Fibroblast of skin of abdomen (primary cell): ENCODE measurements around the gene TRMT10B. TPM values are rescaled to one million over a fixed set of nuclear protein-coding genes. Genes with fewer than 3 reads are reported as not detected.

Experiments used
- DNase-seq: peaks from one replicate; pipeline ENCODE4 v3.0.0-alpha.2; 2013
- polyA plus RNA-seq, 2 experiments: library from polyadenylated mRNA; unstranded; fragments of 120-200 nt; gene quantifications; one replicate each; pipeline ENCODE4 v1.2.1, GENCODE V29; 2013; ENCODE audit not compliant: insufficient read length in 2 of 2

TRMT10B gene, protein sequence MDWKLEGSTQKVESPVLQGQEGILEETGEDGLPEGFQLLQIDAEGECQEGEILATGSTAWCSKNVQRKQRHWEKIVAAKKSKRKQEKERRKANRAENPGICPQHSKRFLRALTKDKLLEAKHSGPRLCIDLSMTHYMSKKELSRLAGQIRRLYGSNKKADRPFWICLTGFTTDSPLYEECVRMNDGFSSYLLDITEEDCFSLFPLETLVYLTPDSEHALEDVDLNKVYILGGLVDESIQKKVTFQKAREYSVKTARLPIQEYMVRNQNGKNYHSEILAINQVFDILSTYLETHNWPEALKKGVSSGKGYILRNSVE
- polyA plus RNA-seq (2013, experiment 1 of 2; ENCODE audit: insufficient read length) = 7.8 TPM
- polyA plus RNA-seq (2013, experiment 2 of 2; ENCODE audit: insufficient read length) = 7.3 TPM

DNA sequence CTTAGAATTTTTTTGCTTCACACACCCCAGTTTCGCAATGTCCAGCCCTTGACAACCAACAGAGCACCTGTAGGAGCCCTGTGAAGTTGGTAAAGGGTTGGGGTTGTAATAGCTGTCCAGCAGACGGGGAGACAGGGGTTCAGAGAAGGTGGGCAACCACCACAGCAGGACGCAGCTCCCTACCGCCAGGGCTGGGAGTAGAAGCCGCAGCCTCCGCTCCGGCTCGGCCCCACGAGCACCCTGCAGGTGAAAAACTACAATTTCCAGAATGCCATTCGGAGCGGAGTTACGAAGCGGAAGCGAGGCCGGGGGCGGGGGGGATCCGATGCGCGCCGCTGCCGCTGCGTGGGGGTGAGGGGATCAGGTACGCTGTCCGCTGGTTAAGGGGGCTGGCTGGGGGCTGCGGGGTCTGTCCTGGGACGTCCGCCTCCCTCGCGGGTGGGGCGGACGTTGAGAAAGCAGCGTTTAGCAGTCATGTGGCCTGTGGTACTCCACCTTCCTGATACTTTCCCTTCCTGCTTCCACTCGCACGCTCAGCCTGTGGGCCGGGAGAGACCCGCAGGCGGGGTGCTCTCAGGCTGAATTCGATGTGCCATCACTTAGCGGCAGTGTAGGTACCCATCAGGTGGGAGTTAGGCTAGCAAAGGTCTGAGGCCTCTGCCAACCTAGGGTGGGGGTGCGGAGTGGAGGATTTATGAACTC, at the start of gene TRMT10B:
Gene TRMT10B (plus strand): TSS at position 317 of the 702 bp plus-strand sequence. CDS start 8,127 bp downstream, outside the sequence.
- DNase-seq = peak; percentile 72

DNA sequence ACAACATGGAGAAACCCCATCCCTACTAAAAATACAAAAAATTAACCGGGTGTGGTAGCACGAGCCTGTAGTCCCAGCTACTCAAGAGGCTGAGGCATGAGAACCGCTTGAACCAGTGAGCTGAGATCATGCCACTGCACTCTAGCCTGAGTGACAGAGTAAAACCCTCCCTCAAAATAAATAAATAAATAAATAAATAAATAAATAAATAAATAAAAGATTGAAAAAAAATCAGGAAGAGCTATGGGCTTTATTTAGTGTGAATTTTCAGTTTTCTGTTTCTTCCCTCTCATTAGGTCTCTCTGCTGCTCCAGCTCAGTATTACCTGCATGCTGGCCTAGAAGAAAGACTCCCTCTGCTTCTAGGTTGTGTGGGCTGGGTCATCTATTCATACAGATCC, 47.8 kb upstream of the TRMT10B start:
- no peak for DNase-seq

DNA sequence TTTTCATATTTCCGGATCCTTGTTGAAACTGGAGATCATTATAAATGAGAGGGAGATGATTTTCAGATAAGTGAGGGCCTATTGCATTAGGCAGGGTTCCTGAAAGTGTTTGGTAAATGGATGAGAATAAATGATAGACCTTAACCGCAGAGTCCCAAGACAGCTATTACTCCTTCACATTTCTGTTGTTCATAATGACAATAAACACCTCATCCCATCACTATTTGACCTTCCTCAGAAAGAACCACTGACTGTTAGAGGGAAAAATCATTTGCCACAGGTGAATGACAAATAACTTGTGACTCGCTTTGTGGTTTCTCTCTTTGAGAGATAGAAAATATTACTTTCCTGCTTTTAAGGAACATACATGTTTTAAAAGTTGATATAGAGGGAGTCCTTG, 47.3 kb upstream of the TRMT10B start:
- DNase-seq = peak; percentile 54

DNA sequence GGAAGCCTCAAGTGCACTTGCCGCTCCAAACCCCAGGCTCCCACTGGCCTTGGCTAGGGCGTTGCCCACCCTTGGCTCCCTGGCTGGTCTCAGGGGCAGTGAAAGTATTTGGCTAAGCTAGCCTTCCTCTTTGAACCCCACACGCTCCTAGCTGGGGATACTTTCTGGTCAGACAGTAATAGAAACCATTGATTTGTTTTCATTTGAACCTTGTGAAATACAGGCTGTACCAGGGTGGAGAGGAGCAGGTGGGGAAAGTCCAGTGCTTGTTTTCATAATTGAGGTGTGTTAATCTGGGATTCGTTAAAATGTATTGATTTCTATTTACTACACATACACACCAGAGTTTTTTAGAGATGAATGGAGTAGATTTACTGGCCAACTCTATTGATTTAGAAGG, 45.9 kb upstream of the TRMT10B start:
- no peak for DNase-seq

DNA sequence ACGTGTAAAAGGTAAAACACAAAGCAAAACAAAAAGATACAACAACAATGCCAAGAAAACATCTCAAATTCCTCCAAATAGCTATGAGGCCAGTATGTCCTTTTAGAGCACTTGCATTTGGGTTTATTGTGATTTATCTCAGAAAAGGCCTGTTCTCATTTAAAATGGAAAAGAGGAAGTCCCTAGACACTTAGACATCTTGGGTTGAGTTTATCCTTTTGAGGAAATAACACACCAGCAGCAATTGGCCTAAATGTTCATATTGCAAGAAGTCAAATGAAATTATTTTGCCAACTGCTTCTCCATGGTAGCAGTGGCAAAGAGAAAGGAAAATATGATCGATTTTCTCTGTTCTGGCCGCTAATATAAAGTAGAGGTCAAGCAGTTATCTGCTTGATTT, 43.6 kb upstream of the TRMT10B start:
- DNase-seq = no peak

DNA sequence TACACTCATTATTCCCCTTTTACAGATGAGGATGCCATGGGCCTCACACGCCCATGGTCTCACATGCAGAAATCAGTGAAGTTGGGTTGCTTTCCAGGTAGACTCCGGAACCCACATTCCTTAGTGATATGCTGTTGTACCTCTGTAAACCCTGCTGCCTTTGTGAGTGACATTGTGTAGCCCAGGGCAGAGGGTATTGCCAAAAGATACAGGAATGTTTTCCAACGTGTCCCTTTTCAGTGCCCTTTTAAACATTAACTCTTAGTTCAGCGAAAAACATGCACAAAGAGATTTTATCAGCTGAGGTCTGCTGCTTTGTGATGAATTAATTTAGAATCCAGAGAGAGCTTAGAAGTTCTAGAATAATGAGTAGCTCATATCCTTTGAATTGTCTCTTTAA, 38.3 kb upstream of the TRMT10B start:
- no peak for DNase-seq

DNA sequence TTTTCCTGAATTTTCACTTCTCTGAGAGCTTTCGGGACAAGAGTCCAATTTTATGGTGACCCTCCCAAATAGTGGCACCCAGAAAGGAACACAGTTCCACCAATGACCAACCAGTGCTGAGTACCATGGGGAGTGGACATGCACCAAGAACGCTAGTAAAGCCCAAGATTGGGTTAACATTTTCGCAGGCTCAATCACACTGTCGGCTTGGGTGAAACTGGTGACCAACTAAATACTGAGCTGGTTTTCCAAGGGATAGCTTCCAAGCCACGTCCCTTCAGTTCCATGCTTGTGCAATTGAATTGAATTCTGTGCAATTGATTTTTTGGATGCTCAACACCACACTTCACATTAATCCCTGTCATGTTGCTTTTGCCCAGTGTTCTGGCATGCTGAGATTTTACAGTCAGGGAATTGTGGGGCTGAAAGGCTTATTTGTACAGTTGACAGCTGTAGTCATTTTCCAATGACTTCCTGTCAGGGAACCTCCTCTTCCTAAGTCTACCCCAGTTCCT, 37.6 kb upstream of the TRMT10B start:
- no peak for DNase-seq

DNA sequence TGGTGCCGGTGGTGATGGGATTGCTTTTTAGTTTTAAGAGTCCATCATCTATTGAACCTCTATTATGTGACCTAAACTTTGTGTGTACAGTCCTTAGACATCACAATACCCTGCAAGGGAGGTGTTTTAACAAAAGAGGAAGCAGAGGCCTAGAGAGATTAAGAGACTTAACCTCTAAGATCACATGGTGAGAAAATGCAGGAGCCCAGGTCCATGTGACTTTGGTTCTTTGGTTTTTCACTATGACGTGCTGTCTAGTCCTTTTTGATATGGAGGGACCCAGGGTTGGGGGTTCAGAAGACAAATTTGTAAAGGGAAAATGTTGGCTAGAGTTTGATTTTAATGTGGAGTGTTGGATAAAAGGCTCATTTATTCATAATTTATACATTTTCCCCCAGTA, 34.1 kb upstream of the TRMT10B start:
- no peak for DNase-seq

DNA sequence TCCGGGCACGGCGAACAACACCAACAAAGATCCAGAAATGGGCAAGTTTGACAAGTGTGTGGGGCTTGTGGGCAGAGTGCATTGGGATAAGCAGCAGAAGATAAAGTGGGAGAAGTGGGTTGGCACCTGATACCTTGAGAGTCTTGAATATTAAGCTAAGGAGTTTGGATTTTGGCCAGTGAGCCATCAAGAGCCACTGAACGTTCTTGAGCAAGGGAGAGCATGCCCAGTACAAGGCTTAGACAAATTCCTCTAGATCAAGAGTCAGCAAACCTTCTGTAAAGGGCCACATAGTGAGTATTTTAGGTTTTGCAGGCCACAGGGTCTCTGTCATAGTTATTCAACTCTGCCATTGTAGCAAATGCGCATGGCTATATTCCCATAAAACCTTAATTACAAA, 26.6 kb upstream of the TRMT10B start:
- no peak for DNase-seq

DNA sequence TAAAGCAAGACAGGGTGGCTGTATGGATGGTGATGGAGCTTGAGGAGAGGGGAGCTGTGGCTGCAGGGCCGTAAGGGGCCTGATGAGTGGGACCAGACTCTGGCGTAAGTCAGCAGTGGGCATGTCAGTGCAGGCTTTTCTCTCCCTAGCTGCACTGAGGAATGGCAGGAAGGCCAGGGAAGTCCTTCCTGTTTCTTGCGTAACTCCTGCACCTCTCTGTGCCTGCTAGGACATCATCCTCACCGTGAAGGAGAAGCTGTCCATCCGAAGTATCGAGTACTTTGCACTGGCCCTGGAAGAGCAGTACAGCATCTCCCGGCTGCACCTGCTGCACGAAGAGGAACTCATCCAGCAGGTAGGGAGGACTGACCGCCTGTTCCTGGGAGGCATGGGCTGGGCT, 24.1 kb upstream of the TRMT10B start:
- DNase-seq = no peak

DNA sequence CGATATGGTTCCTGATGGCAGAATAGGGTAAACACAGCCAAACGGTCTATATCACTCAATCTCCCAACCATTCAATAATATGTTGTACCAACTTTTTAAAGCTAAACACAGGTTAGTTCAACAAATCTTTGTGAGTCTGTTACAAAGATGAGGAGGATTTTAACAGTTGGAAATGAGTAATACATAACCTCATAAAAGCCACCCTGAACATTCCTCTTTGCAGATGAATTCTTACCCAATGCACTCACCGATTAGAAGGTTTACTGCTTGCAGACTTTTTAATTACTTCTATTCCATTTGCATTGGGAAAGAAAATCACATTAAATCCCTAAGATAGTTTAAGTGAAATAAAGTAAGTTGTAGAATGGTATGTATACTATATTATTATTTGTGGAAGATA, 23.3 kb upstream of the TRMT10B start:
- peak; percentile 18 for DNase-seq

DNA sequence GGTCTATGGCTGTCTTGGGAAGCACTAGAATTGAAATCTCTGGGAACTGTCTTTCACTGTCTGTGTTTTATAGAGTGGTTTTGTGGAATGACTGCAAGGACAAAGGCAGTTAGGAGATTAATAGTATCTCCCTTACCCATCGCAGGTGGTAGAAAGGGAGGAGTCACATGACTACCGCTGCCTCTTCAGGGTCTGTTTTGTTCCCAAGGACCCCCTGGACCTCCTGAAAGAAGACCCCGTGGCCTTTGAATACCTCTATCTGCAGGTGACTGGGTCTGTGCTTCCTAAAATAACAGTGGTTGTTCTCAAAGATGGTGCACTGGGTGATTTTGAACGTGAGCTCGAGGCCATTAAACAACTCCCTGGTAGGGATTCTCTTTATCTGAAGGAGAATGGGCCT, 22.8 kb upstream of the TRMT10B start:
- no peak for DNase-seq

DNA sequence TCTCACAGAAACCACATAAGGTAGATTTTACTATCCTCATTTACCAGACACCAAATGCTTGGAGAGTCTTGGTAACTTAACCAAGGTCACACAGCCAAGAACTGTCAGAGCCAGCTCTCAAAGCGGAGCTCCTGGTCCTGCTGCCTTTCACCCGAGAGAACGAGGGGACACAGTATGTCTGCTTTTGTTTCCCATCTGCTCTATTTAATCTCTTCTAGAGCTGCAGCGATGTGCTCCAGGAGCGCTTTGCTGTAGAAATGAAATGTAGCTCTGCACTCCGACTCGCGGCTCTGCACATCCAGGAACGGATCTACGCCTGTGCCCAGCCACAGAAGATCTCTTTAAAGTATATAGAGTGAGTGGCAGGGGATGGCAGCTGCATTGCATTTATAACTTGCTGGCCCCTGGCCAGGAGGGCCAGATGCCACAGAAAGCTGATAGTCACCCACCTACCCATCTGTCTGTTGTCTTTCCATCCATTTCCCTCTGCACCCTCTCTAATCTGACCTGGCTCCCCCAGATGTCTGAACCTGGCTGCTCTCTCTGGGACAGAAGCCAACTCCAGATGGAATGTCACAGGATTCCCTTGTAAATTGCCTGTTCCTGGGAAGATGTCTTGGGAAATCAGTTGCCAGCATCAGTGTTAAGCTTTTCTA, 21.4 kb upstream of the TRMT10B start:
- DNase-seq = no peak

DNA sequence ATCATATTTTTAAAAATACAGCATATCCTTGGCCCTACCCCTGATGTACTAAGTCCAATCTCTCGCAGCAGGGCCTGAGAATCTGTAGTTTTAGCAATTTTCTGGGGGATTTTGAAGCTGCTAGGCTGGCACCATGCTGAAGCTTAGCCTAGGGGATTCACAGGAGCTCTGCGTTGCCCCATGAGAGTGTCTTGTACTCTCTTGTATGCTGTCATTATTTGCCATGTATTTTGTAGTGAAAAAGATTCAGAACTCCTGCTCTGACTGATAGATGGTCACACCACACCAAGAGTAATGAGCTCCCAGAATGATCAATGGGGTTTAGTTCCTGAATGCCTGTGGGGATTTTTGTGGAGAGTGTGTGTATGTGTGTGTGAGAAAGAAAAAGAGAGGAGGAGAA, 20.7 kb upstream of the TRMT10B start:
- DNase-seq = no peak

DNA sequence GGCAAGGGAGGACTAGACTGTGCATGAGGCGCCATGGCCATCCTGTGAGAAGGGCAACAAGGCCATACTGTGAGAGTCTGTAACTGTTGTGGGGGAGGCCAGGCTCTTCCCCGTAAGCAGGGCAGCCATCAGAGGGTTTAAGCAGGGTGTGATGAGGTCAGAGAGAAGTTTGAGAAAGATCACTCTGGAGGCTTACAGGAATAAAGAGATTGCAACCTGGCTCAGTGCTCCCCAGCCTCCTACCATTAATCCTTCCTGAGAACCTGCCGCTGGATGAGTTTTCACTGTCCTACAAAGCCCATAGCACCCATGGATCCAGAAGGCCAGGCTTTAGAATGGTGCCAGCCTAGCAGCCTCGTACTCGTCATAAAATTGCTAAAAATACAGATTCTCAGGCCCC, 14.4 kb upstream of the TRMT10B start:
- no peak for DNase-seq

DNA sequence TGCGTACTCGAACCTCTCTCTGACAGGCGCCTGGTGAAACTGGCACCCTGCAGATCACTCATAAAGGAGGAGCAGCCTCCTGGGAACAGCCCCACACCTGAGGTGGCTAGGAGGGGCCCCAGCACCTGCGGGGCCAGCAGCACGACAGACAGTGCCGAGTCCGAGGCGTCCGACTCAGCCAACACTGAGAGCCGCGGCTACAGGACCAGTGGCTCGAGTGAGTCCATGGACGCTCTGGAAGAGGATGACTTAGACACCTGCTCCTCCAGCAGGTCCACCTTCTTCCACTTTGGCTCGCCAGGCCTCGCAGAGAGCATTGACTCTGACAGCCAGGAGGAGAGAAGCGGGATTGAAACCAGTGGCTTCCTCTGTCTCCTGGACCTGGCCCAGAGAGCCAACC, 13.5 kb upstream of the TRMT10B start:
- DNase-seq = no peak

DNA sequence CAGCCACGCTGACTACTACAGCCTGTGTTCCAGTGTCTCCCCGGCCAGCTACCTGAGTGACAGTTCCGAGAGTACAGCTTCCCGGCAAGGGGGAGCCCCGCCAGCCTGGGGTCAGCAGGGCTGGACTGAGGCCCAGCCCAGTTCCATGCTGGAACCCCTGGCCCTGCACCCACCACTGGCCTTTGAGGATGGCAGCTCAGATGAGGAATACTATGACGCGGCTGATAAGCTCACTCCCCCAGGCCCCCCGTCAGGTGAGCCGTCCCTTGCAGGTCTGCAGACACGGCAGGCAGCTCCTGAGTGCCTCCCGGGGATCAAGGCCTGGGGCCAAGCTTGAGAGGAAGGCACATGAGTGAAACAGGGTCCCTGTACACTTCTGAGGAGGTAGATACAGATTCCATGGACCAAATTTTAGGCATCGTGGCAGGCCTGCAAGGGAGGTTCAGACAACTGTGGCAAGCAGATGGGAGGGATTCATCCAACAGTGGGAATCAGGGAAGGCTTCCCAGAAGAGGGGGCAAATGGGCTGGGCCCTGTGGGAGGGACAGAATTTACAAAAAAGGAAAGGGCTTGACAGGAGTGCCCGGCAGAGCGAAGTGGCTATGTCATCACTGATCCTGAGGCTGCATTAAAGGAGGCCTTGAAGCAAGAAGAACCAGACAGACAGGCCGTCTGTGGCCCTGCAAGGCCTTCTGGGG, 12.8 kb upstream of the TRMT10B start:
- no peak for DNase-seq

DNA sequence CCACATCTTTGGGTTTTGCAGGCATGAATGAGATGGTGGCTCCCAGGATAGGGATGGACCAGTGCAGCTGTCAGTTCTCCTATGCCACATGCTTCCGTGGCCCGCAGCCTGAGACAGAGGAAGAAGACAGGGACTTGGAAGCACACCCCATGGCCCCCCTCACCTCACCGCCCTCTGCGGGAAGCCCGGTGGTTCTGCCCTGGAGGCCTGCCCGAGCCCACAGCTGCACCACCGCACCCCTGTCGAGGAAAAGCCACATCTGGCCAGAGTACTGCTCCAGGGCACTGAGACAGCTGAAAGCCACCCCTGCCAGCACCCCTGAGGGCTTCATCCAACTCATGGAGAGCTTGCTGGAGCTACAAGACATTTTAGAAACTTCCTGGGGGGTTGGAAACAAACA, 7.6 kb upstream of the TRMT10B start:
- DNase-seq = no peak

DNA sequence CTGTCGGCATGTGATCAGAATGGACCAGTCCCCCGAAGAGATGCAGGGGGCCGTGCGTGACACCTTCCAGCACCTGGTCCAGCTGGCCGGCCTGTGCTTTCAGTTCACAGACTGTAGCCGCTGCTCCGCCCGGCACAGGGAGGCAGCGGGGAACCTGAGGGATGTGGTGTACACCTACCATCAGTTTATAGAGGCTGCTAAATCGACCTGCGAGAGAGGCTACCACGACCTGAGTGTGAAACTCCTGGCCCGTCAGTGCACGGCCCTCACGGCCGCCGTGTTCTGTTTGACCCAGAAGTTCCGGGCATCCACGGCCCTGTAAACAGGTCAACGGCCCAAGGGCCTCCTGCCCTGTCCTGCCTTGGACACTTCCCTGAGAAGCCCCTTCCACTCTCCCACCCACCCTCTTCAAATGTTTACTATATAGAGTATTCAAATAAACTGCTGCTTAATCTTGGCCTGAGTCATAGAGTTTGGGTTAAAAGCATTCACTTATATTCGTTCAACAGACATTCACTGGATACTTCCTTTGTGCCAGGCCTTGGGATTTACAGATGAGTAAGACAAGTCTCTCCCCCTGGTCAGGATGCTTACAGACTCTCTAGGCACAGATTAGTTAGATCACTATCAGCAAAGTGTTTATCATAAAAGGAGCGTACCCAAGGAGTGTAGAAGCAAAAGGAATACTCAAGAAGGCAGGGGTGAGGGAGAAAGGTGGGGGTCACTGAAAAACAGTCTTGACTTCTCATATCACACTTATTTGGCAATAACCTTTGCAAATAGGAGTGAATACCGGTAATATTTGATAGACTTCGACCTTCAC, 6.9 kb upstream of the TRMT10B start:
- DNase-seq = peak; percentile 20

DNA sequence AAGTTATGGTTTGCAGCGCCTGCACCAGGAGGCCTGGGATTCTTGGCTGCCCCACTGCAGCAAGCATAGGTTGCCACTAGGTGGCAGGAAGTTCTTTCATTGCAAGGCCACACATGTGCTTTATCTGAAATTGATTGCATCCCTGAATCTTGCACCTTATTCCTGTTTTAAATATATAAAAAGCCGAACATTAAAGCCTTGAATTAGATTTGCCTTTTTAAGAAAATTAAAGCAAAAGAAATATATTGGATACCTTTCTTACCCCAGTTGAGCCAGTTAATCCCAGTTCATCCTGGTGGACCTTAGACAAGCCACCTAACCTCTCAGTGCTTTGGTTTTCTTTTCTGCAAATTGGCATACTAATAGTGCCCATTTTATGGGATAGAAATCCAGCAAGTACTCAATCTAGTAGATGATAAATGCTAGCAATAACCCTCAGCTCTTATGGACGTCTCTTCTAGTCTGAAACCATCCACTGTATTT, 6.3 kb upstream of the TRMT10B start:
- DNase-seq = peak; percentile 54

DNA sequence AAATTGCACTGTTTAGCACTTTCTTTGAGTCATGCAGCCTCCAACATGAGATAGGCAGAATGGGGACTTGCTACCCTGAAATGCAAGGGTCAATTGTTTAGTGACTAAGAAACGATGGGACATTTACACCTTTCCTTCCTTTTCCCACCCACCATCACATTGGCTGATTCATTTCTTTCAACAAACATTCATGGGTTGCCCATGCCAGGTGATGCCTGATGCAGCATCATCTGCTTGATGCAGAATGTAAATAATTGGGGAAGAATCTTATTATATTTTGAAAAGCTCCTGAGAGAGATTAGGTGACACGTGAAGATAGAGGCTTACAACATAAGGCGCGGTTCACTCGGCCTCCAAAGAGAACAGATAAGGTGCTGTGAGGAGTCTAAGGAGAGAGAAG, 4.5 kb upstream of the TRMT10B start:
- no peak for DNase-seq

DNA sequence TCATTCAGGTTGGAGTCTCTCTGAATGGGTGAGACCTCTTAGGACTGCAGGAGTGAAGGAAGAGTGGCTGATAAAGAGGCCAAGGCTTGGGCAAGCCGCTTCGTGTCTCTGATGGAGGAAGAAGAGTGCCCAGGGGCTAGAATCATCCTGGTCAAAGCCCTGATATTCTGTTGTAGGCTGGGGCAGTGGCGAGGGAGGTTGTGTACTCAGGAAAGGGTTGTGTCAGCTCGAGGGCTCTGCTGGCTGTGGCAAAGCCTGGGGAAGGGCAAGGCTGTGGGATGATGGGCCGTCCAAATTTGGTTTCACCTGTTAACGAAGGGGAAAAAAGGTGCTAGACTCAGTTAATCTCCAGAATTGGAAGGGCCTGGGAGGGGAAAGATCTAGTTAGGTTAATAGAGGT, 2.4 kb upstream of the TRMT10B start:
- no peak for DNase-seq
